Fibroblast of gingiva (primary cell): ENCODE data around the gene INSR.

Experiments
- DNase-seq: peaks from one replicate; pipeline ENCODE4 v3.0.0-alpha.2; 2011; ENCODE audit warnings: low read depth

INSR gene

GRCh38 chr19:7295912-7296536, 1.8 kb upstream of the INSR start:
- no peak for DNase-seq

GRCh38 chr19:7294558-7295212, 471 bp upstream of the INSR start:
- peak; percentile 39 for DNase-seq

GRCh38 chr19:7292950-7293761, 1.1 kb downstream of the INSR start:
- no peak for DNase-seq

GRCh38 chr19:7292352-7292949, 1.8 kb downstream of the INSR start:
- DNase-seq, result no peak

- DNase-seq, result no peak
Measured at GRCh38 chr19:7288977-7289376, 5.2 kb downstream of the INSR start.

GRCh38 chr19:7288131-7288530, 6.1 kb downstream of the INSR start:
- DNase-seq, result no peak

- DNase-seq, result no peak
Measured at GRCh38 chr19:7287722-7288121, 6.5 kb downstream of the INSR start.

- no peak for DNase-seq
Measured at GRCh38 chr19:7280940-7281666, 13.1 kb downstream of the INSR start.

- peak; percentile 22 for DNase-seq
Measured at GRCh38 chr19:7272856-7273578, 21.2 kb downstream of the INSR start.

- no peak for DNase-seq
Measured at GRCh38 chr19:7268705-7269098, 25.5 kb downstream of the INSR start.

GRCh38 chr19:7267792-7268704, 26.2 kb downstream of the INSR start:
- DNase-seq, result no peak

GRCh38 chr19:7266832-7267231, 27.4 kb downstream of the INSR start:
- DNase-seq, result no peak

- DNase-seq, result no peak
Measured at GRCh38 chr19:7265963-7266362, 28.3 kb downstream of the INSR start.

- DNase-seq, result no peak
Measured at GRCh38 chr19:7264858-7265257, 29.4 kb downstream of the INSR start.

GRCh38 chr19:7263521-7263920, 30.7 kb downstream of the INSR start:
- no peak for DNase-seq

GRCh38 chr19:7263066-7263465, 31.1 kb downstream of the INSR start:
- DNase-seq, result no peak

- DNase-seq, result no peak
Measured at GRCh38 chr19:7262470-7262869, 31.7 kb downstream of the INSR start.

- DNase-seq, result no peak
Measured at GRCh38 chr19:7260161-7260560, 34.1 kb downstream of the INSR start.

GRCh38 chr19:7258840-7259395, 35.3 kb downstream of the INSR start:
- no peak for DNase-seq
